HL-60 (cell line): Measurements from ENCODE around the gene MAP3K21.

Experiments
- POLR2AphosphoS5 ChIP-seq: IDR thresholded peaks from 2 replicates; pipeline ENCODE4 v1.6.1; 2012; ENCODE audit warnings: low read depth
- SPI1 ChIP-seq: IDR thresholded peaks from 2 replicates; pipeline ENCODE4 v1.6.1; 2012; ENCODE audit warnings: low read depth, mild to moderate bottlenecking, borderline replicate concordance
- TF ChIP-seq, protein P1 (sequence below): IDR thresholded peaks from one replicate; pipeline ENCODE4 v1.5.1; 2011; ENCODE audit warnings: low read length, control low read depth, inconsistent platforms; ENCODE audit not compliant: insufficient read depth
- TF ChIP-seq, protein P2 (sequence below): IDR thresholded peaks from 2 replicates; pipeline ENCODE4 v1.6.1; 2012; ENCODE audit warnings: low read depth; ENCODE audit not compliant: insufficient replicate concordance

DNA sequence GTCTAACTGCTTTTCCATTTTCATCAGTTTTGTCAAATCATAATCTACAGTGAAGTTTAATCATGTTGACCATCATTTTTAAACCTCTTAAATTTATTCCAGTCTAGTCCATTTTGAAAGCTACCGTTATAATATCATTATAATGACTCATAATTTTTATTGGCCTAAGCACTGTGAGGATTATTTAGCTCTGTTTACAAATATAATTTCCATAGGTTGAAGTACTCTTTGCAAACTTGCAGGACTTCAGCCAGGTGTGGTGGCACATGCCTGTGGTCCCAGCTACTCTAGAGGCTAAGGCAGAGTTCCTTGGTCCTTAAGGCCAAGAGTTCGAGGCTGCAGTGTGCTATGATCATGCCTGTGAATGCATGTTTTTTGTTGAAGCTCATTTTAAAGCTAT, 54.3 kb downstream of the MAP3K21 start:
- TF ChIP-seq, protein P1, sequence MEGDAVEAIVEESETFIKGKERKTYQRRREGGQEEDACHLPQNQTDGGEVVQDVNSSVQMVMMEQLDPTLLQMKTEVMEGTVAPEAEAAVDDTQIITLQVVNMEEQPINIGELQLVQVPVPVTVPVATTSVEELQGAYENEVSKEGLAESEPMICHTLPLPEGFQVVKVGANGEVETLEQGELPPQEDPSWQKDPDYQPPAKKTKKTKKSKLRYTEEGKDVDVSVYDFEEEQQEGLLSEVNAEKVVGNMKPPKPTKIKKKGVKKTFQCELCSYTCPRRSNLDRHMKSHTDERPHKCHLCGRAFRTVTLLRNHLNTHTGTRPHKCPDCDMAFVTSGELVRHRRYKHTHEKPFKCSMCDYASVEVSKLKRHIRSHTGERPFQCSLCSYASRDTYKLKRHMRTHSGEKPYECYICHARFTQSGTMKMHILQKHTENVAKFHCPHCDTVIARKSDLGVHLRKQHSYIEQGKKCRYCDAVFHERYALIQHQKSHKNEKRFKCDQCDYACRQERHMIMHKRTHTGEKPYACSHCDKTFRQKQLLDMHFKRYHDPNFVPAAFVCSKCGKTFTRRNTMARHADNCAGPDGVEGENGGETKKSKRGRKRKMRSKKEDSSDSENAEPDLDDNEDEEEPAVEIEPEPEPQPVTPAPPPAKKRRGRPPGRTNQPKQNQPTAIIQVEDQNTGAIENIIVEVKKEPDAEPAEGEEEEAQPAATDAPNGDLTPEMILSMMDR: no peak
- TF ChIP-seq POLR2AphosphoS5: no peak
- TF ChIP-seq, protein P2, sequence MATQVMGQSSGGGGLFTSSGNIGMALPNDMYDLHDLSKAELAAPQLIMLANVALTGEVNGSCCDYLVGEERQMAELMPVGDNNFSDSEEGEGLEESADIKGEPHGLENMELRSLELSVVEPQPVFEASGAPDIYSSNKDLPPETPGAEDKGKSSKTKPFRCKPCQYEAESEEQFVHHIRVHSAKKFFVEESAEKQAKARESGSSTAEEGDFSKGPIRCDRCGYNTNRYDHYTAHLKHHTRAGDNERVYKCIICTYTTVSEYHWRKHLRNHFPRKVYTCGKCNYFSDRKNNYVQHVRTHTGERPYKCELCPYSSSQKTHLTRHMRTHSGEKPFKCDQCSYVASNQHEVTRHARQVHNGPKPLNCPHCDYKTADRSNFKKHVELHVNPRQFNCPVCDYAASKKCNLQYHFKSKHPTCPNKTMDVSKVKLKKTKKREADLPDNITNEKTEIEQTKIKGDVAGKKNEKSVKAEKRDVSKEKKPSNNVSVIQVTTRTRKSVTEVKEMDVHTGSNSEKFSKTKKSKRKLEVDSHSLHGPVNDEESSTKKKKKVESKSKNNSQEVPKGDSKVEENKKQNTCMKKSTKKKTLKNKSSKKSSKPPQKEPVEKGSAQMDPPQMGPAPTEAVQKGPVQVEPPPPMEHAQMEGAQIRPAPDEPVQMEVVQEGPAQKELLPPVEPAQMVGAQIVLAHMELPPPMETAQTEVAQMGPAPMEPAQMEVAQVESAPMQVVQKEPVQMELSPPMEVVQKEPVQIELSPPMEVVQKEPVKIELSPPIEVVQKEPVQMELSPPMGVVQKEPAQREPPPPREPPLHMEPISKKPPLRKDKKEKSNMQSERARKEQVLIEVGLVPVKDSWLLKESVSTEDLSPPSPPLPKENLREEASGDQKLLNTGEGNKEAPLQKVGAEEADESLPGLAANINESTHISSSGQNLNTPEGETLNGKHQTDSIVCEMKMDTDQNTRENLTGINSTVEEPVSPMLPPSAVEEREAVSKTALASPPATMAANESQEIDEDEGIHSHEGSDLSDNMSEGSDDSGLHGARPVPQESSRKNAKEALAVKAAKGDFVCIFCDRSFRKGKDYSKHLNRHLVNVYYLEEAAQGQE: no peak
- TF ChIP-seq SPI1: no peak
